ENCODE measurements around the gene ADAM10.
"Not testable (repeated sequence)": the region's sequence is repeated elsewhere in the genome, so short reads cannot be mapped to it uniquely, and the experiment has no call there.

The ADAM10 gene

GRCh38 chr15:58665672-58666071 lies 83.8 kb downstream of the ADAM10 start:
- no peak for DNase-seq

GRCh38 chr15:58650102-58650501 lies 99.4 kb downstream of the ADAM10 start:
- no peak for DNase-seq

DNA sequence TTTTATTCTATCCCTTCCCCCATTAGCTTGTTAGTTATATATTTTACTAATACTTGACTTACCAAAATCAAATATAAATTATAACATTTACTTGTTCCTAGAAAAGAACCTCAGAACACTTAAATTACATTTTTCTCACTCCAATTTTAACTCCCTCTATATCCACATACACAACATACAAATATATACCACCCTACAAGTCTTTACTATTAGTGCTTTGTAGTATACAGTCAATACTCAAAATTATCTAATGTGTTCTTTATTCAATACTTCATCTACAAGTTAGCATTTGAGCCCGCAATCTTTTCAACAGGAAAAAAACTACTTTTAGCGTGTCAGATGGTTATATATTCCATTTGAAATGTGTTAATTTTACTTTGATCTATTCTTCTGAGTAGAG lies 100.3 kb downstream of the ADAM10 start:
- no peak for DNase-seq

DNA sequence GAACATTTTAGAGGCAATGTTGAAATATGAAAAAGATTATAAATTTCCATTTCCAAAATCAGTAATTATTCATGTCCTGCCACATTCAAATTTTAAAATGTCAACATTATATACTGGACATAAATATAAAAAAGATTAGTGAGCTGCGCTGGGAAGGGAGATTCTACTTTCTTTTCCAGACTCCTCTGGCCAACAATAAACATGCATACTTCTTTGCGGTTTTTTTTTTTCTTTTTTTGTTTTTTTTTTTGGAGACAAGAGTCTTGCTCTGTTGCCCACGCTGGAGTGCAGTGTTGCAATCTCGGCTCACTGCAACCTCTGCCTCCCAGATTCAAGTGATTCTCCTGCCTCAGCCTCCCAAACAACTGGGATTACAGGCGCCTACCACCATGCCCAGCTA lies 105.5 kb downstream of the ADAM10 start:
- DNase-seq, result no peak

DNA sequence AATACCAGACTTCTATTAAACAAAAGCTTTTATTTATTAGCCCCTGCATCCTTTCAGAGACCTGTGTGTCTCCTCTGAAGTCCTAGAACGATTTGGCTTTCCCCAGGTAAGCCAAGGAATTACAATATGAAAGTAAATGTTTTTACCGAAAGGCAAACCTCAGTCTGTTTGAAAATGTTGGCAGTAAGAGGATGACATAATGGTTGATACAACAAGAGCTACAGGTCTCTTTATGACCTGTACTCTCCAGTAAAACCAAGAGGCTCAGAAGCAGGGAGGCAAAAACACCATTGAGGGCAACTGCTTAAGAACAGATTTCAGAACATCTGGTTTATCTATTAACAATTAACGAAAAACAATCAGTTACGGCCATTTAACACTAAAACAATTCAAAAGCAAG lies 107.8 kb downstream of the ADAM10 start:
- DNase-seq, result no peak

DNA sequence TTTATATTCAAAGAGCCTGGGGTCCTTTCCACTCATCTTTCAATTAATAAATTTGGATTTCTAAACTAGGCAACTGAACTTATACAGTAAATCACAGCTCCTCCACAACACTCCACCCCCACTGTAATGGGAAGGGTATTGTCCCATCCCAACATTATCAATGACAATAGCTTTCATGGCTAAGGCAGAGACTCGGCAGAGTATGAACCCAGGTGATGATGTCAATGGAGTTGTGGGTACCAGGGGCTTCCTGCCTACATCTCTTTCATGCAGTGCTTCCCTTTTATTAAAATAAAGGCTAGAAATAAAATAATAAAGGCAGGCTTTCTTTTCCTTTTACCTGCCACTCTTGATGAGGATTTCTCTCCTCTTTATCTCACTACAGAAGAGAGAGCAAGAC lies 109.5 kb downstream of the ADAM10 start:
- DNase-seq, result no peak

DNA sequence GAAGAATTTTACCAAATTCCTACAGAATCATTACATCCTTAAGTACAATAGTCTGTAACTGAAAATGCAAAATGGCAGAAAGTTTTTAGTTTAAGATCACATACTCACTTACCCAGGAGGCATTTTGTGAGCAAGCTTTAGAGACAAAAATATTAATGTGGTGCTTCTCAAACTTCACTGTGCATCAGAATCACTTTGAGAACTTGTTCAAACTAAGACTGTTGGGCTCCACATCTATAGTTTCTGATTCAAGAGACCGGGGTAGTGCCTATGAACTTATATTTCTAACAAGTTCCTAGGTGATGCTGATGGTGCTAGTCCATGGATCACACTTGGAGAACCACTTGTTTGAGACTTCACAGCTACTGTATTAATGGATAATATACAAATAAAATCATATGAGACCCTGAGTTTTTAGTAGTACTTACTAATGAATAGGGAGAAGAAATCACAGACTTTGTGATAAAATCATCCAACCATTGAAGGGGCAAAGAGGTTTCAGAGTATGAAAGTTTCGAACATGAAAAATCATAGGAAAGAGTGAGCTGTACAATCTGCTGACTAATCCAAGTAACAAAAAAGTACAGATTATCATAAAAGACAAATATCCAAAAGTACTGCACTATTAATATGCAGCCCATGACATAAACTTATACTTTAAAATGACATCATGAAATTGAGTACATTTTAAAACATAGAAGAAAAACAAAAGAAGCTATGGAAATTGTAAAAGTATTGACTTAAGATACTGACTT lies 110.3 kb downstream of the ADAM10 start:
- no peak for DNase-seq

GRCh38 chr15:58632789-58633188 lies 116.7 kb downstream of the ADAM10 start:
- DNase-seq, result no peak

GRCh38 chr15:58631319-58631718 lies 118.2 kb downstream of the ADAM10 start:
- no peak for DNase-seq

- DNase-seq, result no peak
Measured at GRCh38 chr15:58629625-58630024, 119.9 kb downstream of the ADAM10 start.

DNA sequence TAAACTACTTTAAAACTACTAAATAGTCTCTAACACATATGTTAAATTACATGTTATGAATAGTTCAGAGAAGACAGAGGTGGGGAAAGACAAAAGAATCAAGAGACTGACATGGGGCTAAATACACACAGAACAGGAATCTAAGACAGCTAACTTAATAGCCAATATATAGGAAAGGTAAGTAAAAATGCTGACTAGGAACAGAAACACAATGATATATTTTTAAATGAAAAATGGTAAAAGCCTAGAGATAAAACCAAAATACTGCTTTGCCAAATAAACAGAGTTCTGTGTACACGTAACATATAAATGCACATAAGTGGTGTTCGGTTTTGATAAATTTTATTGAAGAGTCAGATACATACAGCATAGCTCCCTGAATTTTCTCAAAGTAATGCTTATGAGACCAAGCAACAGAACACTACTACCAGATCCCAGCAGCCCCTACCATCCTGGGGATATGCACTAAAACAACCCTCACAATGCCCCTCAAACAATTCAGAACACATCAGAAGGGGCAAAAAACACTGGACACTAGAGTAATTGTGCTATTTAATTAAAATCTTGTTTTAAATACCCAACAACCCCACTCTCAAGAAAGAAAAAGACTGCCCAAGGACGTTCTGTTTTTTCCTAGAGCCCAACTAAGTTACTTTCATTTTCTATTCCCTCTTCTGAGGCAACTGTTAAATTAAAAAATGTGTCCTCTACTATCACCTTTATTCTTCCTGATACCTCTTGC lies 121.1 kb downstream of the ADAM10 start:
- no peak for DNase-seq

DNA sequence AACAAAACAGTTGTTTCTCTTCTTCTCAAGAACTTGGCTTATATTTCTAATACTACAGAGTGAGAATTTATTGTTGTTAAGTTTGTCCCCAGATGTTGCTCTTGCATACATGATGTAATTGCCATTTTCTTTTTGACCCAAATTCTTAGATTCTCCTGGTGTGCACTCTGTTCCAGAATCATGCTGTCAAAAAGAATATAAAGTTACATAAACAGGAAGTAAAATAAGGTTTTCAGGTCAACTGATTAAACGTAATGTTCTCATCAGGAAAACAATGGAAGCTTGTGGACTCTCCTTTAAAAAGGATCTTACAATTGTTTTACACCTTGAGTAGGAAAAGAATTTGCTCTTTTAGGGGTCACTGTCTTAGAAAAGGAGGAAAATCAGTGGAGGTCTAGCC lies 121.8 kb downstream of the ADAM10 start:
- no peak for DNase-seq

- DNase-seq, result no peak
Measured at GRCh38 chr15:58627046-58627445, 122.5 kb downstream of the ADAM10 start.

- no peak for DNase-seq
Measured at GRCh38 chr15:58626378-58626777, 123.1 kb downstream of the ADAM10 start.

- DNase-seq, result no peak
Measured at GRCh38 chr15:58622877-58623276, 126.6 kb downstream of the ADAM10 start.

- DNase-seq, result not testable (repeated sequence)
Measured at GRCh38 chr15:58620268-58620667, 129.2 kb downstream of the ADAM10 start.

- no peak for DNase-seq
Measured at GRCh38 chr15:58616171-58616570, 133.3 kb downstream of the ADAM10 start.

GRCh38 chr15:58611731-58612676 lies 137.5 kb downstream of the ADAM10 start:
- DNase-seq, result no peak

DNA sequence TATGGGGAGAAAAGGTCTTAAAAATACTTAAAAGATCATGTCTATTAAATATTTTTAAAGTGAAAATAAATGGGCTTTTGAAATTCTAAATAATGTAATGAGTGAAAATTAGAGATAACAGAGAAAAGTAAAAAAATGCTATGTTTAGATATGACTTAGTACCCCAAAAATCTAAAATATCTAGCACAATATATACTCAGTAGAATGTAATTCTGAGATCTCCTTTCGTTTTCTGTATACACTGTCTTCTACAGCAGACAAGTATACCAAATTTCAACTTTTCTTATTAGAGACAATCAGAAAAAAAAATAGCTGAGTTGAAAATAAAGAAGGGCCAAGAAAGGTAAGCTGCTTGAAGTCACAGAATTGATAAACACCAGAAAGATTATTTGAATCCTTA lies 140.8 kb downstream of the ADAM10 start:
- no peak for DNase-seq

DNA sequence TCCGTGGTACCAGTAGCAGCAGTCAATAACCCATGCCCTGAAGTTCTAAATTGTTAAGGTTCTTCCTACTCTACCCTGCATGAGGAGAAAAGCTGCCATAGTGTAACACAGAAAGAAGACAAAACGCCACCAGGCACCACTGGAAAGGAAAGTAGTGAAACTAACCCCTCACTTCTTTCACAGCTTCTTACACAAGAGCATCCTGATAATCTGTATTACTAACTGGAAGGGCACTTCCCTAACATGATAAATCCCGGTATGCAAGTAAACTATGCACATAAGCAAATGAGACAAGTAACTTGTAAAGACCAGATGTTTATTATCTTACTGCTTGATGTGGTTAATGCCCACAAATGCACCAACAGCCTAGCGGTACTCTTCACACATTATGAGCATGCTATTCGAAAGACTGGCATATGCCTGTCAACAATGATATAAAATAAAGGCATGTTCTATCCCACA lies 141.3 kb downstream of the ADAM10 start:
- no peak for DNase-seq

- DNase-seq, result no peak
Measured at GRCh38 chr15:58606577-58607080, 142.9 kb downstream of the ADAM10 start.

DNA sequence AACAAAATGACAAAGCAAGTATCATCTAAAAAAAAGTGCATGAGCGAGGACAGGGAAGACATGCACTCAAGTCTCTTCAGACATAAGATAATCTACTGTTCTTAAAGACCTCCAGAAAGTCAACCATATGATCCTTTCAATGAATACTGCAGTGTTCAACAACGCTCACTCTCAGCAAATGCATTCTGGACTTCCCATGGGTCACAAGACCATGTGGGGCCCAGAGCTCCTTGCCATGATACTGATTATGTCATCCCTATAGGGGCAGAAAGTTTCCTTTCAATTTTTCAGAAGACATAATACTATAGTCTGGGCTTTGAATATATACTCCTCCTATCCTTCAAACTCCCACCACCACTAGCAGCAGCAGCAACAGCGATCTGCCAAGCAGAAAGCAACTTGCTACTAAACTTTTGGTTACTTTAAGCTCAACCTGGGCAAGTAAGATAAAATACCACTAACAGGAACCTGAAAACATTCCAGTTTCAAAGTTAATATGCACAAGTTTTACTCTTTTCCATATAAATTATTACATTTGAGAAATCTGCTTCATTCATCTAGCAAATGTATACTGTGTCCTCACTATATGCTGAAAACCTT lies 143.5 kb downstream of the ADAM10 start:
- DNase-seq, result no peak
